GM18951 (cell line): ENCODE measurements around the gene TCN2.

Experiments
- POLR2A ChIP-seq: IDR thresholded peaks from 4 replicates; pipeline ENCODE4 v1.6.1; 2011; ENCODE audit warnings: mild to moderate bottlenecking; ENCODE audit not compliant: insufficient read length, insufficient read depth; ENCODE audit errors: extremely low read depth
- in situ Hi-C: fragments of 300-500 bp; cut with MboI; formaldehyde crosslinking; loops from one replicate; pipeline ENCODE4 v1.12.0; 2022; ENCODE audit warnings: low sequenced_read_pairs, mixed read lengths, inconsistent platforms; ENCODE audit not compliant: unreplicated experiment

The TCN2 gene

GRCh38 chr22:30569674-30570202, 37.2 kb upstream of the TCN2 start:
- in situ Hi-C loops: no loop called here
- TF ChIP-seq POLR2A: no peak

- no peak for TF ChIP-seq POLR2A
- in situ Hi-C loops: no loop called here
These were observed 34.8 kb upstream of the TCN2 start for GRCh38 chr22:30572210-30572609.

- in situ Hi-C loops: no loop called here
- no peak for TF ChIP-seq POLR2A
These were observed 34.0 kb upstream of the TCN2 start for GRCh38 chr22:30572840-30573593.

- no peak for TF ChIP-seq POLR2A
- in situ Hi-C loops: no loop called here
These were observed 33.3 kb upstream of the TCN2 start for GRCh38 chr22:30573594-30574094.

- no peak for TF ChIP-seq POLR2A
- in situ Hi-C loops: no loop called here
These were observed 32.6 kb upstream of the TCN2 start, which contains the start of gene GAL3ST1 for GRCh38 chr22:30574095-30574981. TSS of gene GAL3ST1 (minus strand) at chr22:30574665. CDS start at chr22:30557392, 17,273 bp downstream.

- TF ChIP-seq POLR2A: no peak
- in situ Hi-C loops: no loop called here
These were observed 31.8 kb upstream of the TCN2 start for GRCh38 chr22:30574997-30575671.

GRCh38 chr22:30575859-30576258, 31.1 kb upstream of the TCN2 start:
- no peak for TF ChIP-seq POLR2A
- in situ Hi-C loops: no loop called here

- no peak for TF ChIP-seq POLR2A
- in situ Hi-C loops: no loop called here
These were observed 28.5 kb upstream of the TCN2 start for GRCh38 chr22:30578481-30578880.

- in situ Hi-C loops: no loop called here
- no peak for TF ChIP-seq POLR2A
These were observed 26.1 kb upstream of the TCN2 start for GRCh38 chr22:30580896-30581295.

GRCh38 chr22:30582051-30582450, 24.9 kb upstream of the TCN2 start:
- in situ Hi-C loops: no loop called here
- no peak for TF ChIP-seq POLR2A

- in situ Hi-C loops: no loop called here
- TF ChIP-seq POLR2A: no peak
These were observed 24.0 kb upstream of the TCN2 start for GRCh38 chr22:30582788-30583545.

GRCh38 chr22:30584441-30584840, 22.5 kb upstream of the TCN2 start:
- in situ Hi-C loops: no loop called here

More at GRCh38 chr22:30584441-30584840, 22.5 kb upstream of the TCN2 start:
- no peak for TF ChIP-seq POLR2A
